NCI-H2196 (cell line): ENCODE measurements around the gene AP2A1.

Experiments
- DNase-seq: peaks from one replicate; lab custom pipeline; 2025; ENCODE audit not compliant: unreplicated experiment; lab: John Stamatoyannopoulos, UW

Gene AP2A1

GRCh38 chr19:49837009-49837310 is 70.2 kb downstream of the AP2A1 start:
- DNase-seq: no peak

- DNase-seq: no peak
Observed at GRCh38 chr19:49837425-49837824, 70.6 kb downstream of the AP2A1 start.

GRCh38 chr19:49838885-49839588 is 72.2 kb downstream of the AP2A1 start:
- no peak for DNase-seq

GRCh38 chr19:49839713-49840112 is 72.9 kb downstream of the AP2A1 start:
- no peak for DNase-seq

- DNase-seq: no peak
Observed at GRCh38 chr19:49840321-49840720, 73.5 kb downstream of the AP2A1 start.

GRCh38 chr19:49840736-49841249 is 74.0 kb downstream of the AP2A1 start:
- DNase-seq: no peak

GRCh38 chr19:49843265-49843664 is 76.5 kb downstream of the AP2A1 start:
- DNase-seq: no peak

GRCh38 chr19:49844138-49845095 is 77.6 kb downstream of the AP2A1 start:
- DNase-seq: no peak

GRCh38 chr19:49845414-49845813 is 78.6 kb downstream of the AP2A1 start:
- no peak for DNase-seq

GRCh38 chr19:49846408-49846807 is 79.6 kb downstream of the AP2A1 start:
- DNase-seq: no peak

- DNase-seq: peak; percentile 15
Observed at GRCh38 chr19:49847731-49848696, 81.2 kb downstream of the AP2A1 start.

GRCh38 chr19:49848938-49849337 is 82.1 kb downstream of the AP2A1 start:
- DNase-seq: no peak

GRCh38 chr19:49849433-49850220 is 82.8 kb downstream of the AP2A1 start:
- no peak for DNase-seq

GRCh38 chr19:49850221-49850486 is 83.4 kb downstream of the AP2A1 start:
- no peak for DNase-seq

GRCh38 chr19:49850487-49851342 is 83.9 kb downstream of the AP2A1 start, which contains the start of gene PTOV1:
TSS of gene PTOV1 (plus strand) at chr19:49851159.
- peak; percentile 90 for DNase-seq

GRCh38 chr19:49851456-49852259 is 84.9 kb downstream of the AP2A1 start:
- no peak for DNase-seq

- no peak for DNase-seq
Observed at GRCh38 chr19:49852631-49853126, 85.9 kb downstream of the AP2A1 start.

- DNase-seq: no peak
Observed at GRCh38 chr19:49853852-49854377, 87.1 kb downstream of the AP2A1 start.
